Measurements from ENCODE around the gene HELZ. TPM values are rescaled to one million over a fixed set of nuclear protein-coding genes. Genes with fewer than 3 reads are reported as not detected.

HELZ gene
- total and polyA plus RNA-seq, 10 donors = 2.5 to 154 (median 88.7) TPM

DNA sequence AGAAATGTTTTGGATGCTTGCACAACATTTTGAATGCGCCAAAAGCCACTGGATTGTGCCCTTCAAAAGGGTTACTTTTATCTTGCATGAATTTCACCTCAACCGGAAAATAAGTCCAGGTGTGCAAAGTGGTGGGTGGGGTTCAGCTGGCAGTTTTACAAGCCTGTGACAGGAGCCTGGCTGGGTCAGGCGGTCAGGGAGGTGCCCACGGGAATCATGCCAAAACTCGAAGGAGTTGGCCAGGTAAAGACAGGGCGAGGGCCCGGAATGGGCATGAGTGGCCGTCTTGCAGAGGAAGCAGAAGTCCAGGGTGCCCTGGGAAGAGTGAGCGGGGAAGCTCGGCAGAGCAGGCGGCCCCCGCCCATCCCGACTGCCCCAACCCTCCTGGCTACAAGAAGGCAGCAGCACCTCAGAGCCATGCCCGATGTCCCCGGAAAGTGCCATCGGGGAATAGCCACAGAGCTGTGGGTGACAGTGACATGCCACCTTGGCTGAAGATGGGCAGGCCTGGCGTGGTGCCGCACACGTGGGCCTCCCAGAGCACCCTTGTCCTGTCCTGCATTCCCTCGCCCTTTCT lies 219.7 kb downstream of the HELZ start:
- intact Hi-C loops (cut with DNase I; ENCODE audit: low total_unique reads) = no loop called here
- Histone ChIP-seq H3K36me3 (no peaks in the 10 kb centered on the region), H3K4me3 (no peak overlapping the region), H3K9me3 (no peaks in the 10 kb centered on the region), H3K27me3 (replicated peaks in 1 of 7) (peaks cover 0 to 15% (median 0%) of the 10 kb centered on the region in 7 donors), H3K27ac (no peak overlapping the region), H3K4me1 (no peaks in the 10 kb centered on the region)
- WGBS, 5 donors = 88 to 94% (median 88%) methylated on average over 14 to 20 of the region's 20 CpGs
- TF ChIP-seq POLR2AphosphoS5 (IDR thresholded peaks at IDR 0.05) (no peak), POLR2A (IDR thresholded peaks at IDR 0.05) (no peak)
- TF ChIP-seq, protein P1, sequence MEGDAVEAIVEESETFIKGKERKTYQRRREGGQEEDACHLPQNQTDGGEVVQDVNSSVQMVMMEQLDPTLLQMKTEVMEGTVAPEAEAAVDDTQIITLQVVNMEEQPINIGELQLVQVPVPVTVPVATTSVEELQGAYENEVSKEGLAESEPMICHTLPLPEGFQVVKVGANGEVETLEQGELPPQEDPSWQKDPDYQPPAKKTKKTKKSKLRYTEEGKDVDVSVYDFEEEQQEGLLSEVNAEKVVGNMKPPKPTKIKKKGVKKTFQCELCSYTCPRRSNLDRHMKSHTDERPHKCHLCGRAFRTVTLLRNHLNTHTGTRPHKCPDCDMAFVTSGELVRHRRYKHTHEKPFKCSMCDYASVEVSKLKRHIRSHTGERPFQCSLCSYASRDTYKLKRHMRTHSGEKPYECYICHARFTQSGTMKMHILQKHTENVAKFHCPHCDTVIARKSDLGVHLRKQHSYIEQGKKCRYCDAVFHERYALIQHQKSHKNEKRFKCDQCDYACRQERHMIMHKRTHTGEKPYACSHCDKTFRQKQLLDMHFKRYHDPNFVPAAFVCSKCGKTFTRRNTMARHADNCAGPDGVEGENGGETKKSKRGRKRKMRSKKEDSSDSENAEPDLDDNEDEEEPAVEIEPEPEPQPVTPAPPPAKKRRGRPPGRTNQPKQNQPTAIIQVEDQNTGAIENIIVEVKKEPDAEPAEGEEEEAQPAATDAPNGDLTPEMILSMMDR (IDR thresholded peaks at IDR 0.05 in 8 of 11, conservative IDR thresholded peaks at IDR 0.05 in 3 of 11) = no peak
- no peak for DNase-seq

DNA sequence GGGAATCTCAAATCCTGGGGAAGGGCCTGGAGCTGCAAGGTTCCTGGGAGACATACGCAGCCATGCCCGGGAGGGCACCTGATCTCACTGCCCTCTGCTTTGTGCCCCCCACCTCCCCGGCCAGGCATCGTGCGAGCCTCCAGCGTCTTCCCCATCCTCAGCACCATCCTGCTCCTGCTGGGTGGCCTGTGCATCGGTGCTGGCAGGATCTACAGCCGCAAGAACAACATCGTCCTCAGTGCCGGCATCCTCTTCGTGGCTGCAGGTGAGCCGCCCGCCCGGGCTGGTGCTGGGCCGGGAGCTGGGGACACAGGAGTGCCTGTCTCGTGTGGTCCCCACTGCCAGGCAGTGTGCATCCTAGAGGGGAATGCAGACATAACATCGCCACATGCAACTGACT lies 220.3 kb downstream of the HELZ start:
- DNase-seq = no peak
- Histone ChIP-seq H3K4me1 (no peaks in the 10 kb centered on the region), H3K36me3 (no peaks in the 10 kb centered on the region), H3K27ac (no peak overlapping the region), H3K4me3 (no peak overlapping the region), H3K27me3 (replicated peaks in 1 of 7) (peaks cover 0 to 15% (median 0%) of the 10 kb centered on the region in 7 donors), H3K9me3 (no peaks in the 10 kb centered on the region)
- intact Hi-C loops (cut with DNase I; ENCODE audit: low total_unique reads) = no loop called here
- TF ChIP-seq, protein P1 (IDR thresholded peaks at IDR 0.05 in 8 of 11, conservative IDR thresholded peaks at IDR 0.05 in 3 of 11) = no peak
- TF ChIP-seq POLR2A (IDR thresholded peaks at IDR 0.05) (no peak), POLR2AphosphoS5 (IDR thresholded peaks at IDR 0.05) (no peak)
- 90 to 97% (median 92%) methylated on average over 12 to 17 of the region's 17 CpGs for WGBS, 5 donors

DNA sequence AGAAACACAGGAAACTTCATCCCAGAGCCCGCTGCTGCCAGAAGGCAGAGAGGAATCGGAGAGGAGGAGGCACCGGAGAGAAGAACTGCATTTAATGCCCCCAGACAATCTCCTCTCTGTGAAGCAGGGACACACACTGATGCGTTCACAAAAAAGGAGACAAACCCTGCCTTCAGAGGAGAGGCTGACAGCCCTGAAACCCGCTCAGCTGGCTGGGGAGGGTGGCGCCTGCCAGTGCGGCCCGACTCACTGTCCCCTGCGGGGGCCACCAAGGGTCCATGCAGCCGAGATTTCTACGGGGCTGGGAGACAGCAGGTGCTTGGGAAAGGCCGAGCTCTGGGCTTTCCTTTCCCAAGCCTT lies 222.6 kb downstream of the HELZ start:
- 82 to 92% (median 87%) methylated on average over 12 of the region's 12 CpGs for WGBS, 5 donors
- TF ChIP-seq POLR2A (IDR thresholded peaks at IDR 0.05) (no peak), POLR2AphosphoS5 (IDR thresholded peaks at IDR 0.05) (no peak)
- TF ChIP-seq, protein P1 (IDR thresholded peaks at IDR 0.05 in 8 of 11, conservative IDR thresholded peaks at IDR 0.05 in 3 of 11) = no peak
- no peak for DNase-seq
- intact Hi-C loops (cut with DNase I; ENCODE audit: low total_unique reads) = no loop called here
- Histone ChIP-seq H3K27ac (no peak overlapping the region), H3K4me1 (no peaks in the 10 kb centered on the region), H3K4me3 (no peak overlapping the region), H3K36me3 (no peaks in the 10 kb centered on the region), H3K27me3 (replicated peaks in 1 of 7) (peaks cover 0 to 15% (median 0%) of the 10 kb centered on the region in 7 donors), H3K9me3 (no peaks in the 10 kb centered on the region)

DNA sequence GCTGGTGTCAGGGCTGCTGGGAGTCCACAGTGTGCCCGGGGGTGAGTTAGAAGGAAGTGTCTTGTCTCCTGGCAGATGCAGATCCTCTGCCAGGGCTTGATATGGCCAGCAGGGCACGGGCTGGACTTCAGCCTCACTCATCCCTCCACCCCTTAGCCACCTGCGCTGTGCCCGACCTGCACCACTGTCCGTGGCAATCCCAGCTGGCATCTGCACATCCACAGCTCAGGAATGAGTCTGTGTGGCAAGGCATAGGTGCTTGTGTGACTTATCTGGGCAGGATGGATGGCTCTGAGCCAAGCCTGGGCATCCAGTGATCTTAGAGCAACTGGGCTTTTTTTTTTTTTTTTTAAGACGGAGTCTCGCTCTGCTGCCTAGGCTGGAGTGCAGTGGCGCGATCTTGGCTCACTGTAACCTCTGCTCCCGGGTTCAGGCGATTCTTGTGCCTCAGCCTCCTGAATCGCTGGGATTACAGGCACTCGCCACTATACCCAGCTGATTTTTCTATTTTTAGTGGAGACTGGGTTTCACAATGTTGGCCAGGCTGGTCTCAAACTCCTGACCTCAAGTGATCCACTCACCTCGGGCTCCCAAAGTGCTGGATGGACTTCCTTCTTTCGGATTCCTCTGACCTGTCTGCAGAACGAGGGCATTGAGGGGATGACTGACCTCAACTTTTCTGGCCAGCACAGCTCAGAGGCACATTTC lies 223.1 kb downstream of the HELZ start:
- H3K27me3 ChIP-seq (replicated peaks in 1 of 7) = peaks cover 0 to 15% (median 0%) of the 10 kb centered on the region in 7 donors
- intact Hi-C loops (cut with DNase I; ENCODE audit: low total_unique reads) = no loop called here
- no peak for DNase-seq
- H3K36me3 ChIP-seq = no peaks in the 10 kb centered on the region
- no peak overlapping the region for H3K4me3 ChIP-seq
- H3K27ac ChIP-seq = no peak overlapping the region
- H3K9me3 ChIP-seq = no peaks in the 10 kb centered on the region
- WGBS, 5 donors = 79 to 85% (median 81%) methylated on average over 16 of the region's 16 CpGs
- TF ChIP-seq POLR2AphosphoS5 (IDR thresholded peaks at IDR 0.05) (no peak), POLR2A (IDR thresholded peaks at IDR 0.05) (no peak)
- TF ChIP-seq, protein P1 (IDR thresholded peaks at IDR 0.05 in 8 of 11, conservative IDR thresholded peaks at IDR 0.05 in 3 of 11) = no peak
- no peaks in the 10 kb centered on the region for H3K4me1 ChIP-seq
